K562 (cell line): ENCODE data around the gene SEC61A2. TPM values are rescaled to one million over a fixed set of nuclear protein-coding genes. Genes with fewer than 3 reads are reported as not detected.

Source experiments
- C11orf30 ChIP-seq: fragments of 450-650 bp; IDR thresholded peaks from 2 replicates; pipeline ENCODE4 v1.6.1; 2016; ENCODE audit warnings: low read depth, mild to moderate bottlenecking
- DEAF1 ChIP-seq: fragments of 450-650 bp; formaldehyde crosslinking; IDR thresholded peaks from 2 replicates; pipeline ENCODE4 v1.4.0; 2020; ENCODE audit warnings: mild to moderate bottlenecking, moderate library complexity
- DPF2 ChIP-seq: fragments of 450-650 bp; IDR thresholded peaks from 2 replicates; pipeline ENCODE4 v1.6.1; 2016
- ELF1 ChIP-seq: fragments of 200-800 bp; sonication (Bioruptor generic); IDR thresholded peaks from 2 replicates; pipeline ENCODE4 v1.6.1; 2016; ENCODE audit warnings: missing genetic modification characterization, missing compliant biosample characterization
- FOXM1 ChIP-seq, 2 experiments: fragments of 450-650 bp in 1 of 2; sonication (generic) in 1 of 2; formaldehyde crosslinking in 1 of 2; IDR thresholded peaks; 2 replicates each; pipeline versions ENCODE4 v1.6.1 to v1.9.0; 2017 to 2022; ENCODE audit warnings: low read depth in 2 of 2, mild to moderate bottlenecking in 2 of 2, missing genetic modification reagents in 1 of 2, moderate library complexity in 1 of 2
- GATA2 ChIP-seq: sonication (generic); formaldehyde crosslinking; IDR thresholded peaks from 2 replicates; pipeline ENCODE4 v1.4.0; 2020; ENCODE audit warnings: mild to moderate bottlenecking, missing genetic modification reagents
- HNRNPLL ChIP-seq: fragments of 200-400 bp; formaldehyde crosslinking; IDR thresholded peaks from 2 replicates; pipeline ENCODE4 v1.6.1; 2017; ENCODE audit warnings: low read length, low read depth, mild to moderate bottlenecking; ENCODE audit not compliant: poor library complexity, severe bottlenecking
- IRF9 ChIP-seq: fragments of 450-650 bp; IDR thresholded peaks from 2 replicates; pipeline ENCODE4 v1.6.1; 2016; ENCODE audit warnings: missing biosample characterization, missing genetic modification characterization
- MBD2 ChIP-seq: sonication (generic); IDR thresholded peaks from 2 replicates; pipeline ENCODE4 v1.6.1; 2016; ENCODE audit warnings: low read depth, borderline replicate concordance
- MCM2 ChIP-seq: fragments of 450-650 bp; IDR thresholded peaks from 2 replicates; pipeline ENCODE4 v1.6.1; 2017; ENCODE audit warnings: low read depth, mild to moderate bottlenecking
- MEIS2 ChIP-seq: fragments of 450-650 bp; IDR thresholded peaks from 2 replicates; pipeline ENCODE4 v1.6.1; 2014; ENCODE audit warnings: mild to moderate bottlenecking; ENCODE audit not compliant: partially characterized antibody
- MTA2 ChIP-seq: fragments of 450-650 bp; IDR thresholded peaks from 2 replicates; pipeline ENCODE4 v1.6.1; 2016; ENCODE audit warnings: low read depth
- NEUROD1 ChIP-seq: fragments of 150-350 bp; IDR thresholded peaks from 2 replicates; pipeline ENCODE4 v1.6.1; 2014; ENCODE audit warnings: borderline replicate concordance, low read length, low read depth; ENCODE audit not compliant: partially characterized antibody
- SMAD4 ChIP-seq: fragments of 250-450 bp; sonication (Bioruptor Pico); conservative IDR thresholded peaks from 2 replicates; pipeline ENCODE4 v1.8.0; 2021; ENCODE audit warnings: inconsistent platforms, mild to moderate bottlenecking, moderate library complexity
- SPI1 ChIP-seq: IDR thresholded peaks from 2 replicates; pipeline ENCODE4 v1.6.1; 2011; ENCODE audit warnings: low read depth, low read length, control low read depth, borderline replicate concordance
- TEAD4 ChIP-seq, 2 experiments: sonication (generic) in 1 of 2; formaldehyde crosslinking in 1 of 2; IDR thresholded peaks; 2 replicates each; pipeline versions ENCODE4 v1.6.1 to v1.8.0; 2012 to 2022; ENCODE audit warnings: borderline replicate concordance in 1 of 2, inconsistent platforms in 1 of 2, low read length in 1 of 2, mild to moderate bottlenecking in 1 of 2, missing genetic modification reagents in 1 of 2
- TRIM28 ChIP-seq: fragments of 450-650 bp; IDR thresholded peaks from 2 replicates; pipeline ENCODE4 v1.6.1; 2017
- ZBTB9 ChIP-seq: fragments of 450-650 bp; formaldehyde crosslinking; IDR thresholded peaks from 2 replicates; pipeline ENCODE4 v1.4.0; 2020; ENCODE audit warnings: mild to moderate bottlenecking, moderate library complexity
- ZFPM2 ChIP-seq: fragments of 250-450 bp; sonication (Bioruptor Pico); IDR thresholded peaks from 2 replicates; pipeline ENCODE4 v1.5.1; 2022; ENCODE audit warnings: mild to moderate bottlenecking
- ZNF124 ChIP-seq: sonication (generic); formaldehyde crosslinking; IDR thresholded peaks from 2 replicates; pipeline ENCODE4 v1.8.1; 2022; ENCODE audit warnings: missing genetic modification reagents
- ZNF274 ChIP-seq: IDR thresholded peaks from 2 replicates; pipeline ENCODE4 v1.6.1; 2011; ENCODE audit warnings: low read depth, mild to moderate bottlenecking, low read length, moderate library complexity, borderline replicate concordance
- ZNF431 ChIP-seq: sonication (generic); formaldehyde crosslinking; IDR thresholded peaks from 2 replicates; pipeline ENCODE4 v1.8.0; 2022; ENCODE audit warnings: mild to moderate bottlenecking, missing genetic modification reagents
- polyA plus RNA-seq, 8 experiments: library from polyadenylated mRNA; depleted of rRNA in 4 of 8; stranded (reverse) in 5 of 8; unstranded in 3 of 8; fragments of >200 nt; fragmentation: Nextera tagmentation in 2 of 8; fragmentation: Illumina TruSeq in 1 of 8; extraction: Ambion mirVana in 2 of 8; extraction: Trizol in 1 of 8; gene quantifications; 2 replicates each; pipeline versions ENCODE4 v1.2.1 to v1.2.3, GENCODE V29; 2011 to 2014; ENCODE audit warnings: inconsistent platforms in 1 of 8, missing spikeins in 1 of 8
- total RNA-seq, 7 experiments: library from RNA; depleted of rRNA in 6 of 7; stranded (reverse); fragments of >200 nt in 6 of 7; fragmentation: Illumina TruSeq in 2 of 7; extraction: Trizol in 2 of 7; gene quantifications; 2 replicates each; pipeline versions ENCODE4 v1.2.1 to v1.2.3, GENCODE V29; 2011 to 2021; ENCODE audit warnings: low replicate concordance in 1 of 7
- TF ChIP-seq, protein P1 (sequence below): fragments of 250-450 bp; sonication (Bioruptor Pico); IDR thresholded peaks from 2 replicates; pipeline ENCODE4 v1.8.0; 2022; ENCODE audit warnings: moderate library complexity, mild to moderate bottlenecking, inconsistent platforms

The SEC61A2 gene
- total and polyA plus RNA-seq, 9 of the 15 experiments (the other 6 are each of a cell fraction or from before 2014, with no cell fraction given): 1.2 to 9.7 (median 3.9) TPM

DNA sequence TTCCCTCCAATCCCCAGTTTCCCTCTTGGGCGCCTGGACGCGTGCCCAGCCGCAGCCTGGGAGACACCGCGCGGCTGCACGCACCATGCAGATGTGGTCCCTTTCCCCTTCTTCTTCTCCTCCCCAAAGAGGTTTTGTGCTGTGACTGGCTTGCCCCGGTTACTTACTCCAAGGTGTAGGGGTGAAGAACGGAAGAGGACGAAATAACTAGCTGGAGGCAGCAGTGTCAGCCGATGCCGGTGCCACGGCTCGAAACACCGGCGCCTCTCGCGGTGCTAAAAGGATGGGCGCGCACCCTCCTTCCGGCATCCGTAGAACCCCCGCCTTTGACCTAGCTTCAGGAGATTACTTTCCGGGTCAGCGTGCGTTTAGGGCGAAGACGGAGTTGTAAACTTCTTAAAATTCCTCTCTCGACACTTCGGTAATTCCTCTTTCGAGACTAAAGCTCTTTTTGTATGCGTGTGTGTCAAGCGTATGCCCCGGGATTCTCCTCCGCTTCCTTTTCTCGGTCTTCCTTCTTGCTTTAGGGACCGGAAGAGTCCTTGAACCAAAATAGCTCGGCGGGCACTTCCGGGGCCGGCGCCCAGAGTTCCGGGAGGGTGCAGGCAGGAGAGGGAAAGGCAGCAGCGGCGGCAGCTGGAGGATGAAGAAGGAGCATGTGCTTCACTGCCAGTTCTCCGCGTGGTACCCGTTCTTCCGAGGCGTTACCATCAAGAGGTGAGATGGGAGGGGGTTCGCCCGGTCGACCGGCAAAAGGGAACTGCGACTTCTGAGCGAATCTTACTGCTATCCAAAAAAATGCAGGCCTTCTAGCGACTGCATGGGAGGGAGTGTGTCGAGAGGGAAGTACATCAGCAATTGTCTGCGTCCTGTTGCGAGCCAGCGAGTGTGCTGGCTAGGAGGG, 66.4 kb downstream of the SEC61A2 start, which contains the start of the genes CDC123 and NUDT5 (continued):
- TF ChIP-seq NEUROD1: peak; percentile 39
- peak; percentile 29; the same call in 1 of the 2 replicates for TF ChIP-seq ZNF431 (CRISPR knock-in tag)
- no peak for TF ChIP-seq GATA2
- TF ChIP-seq HNRNPLL: peak; percentile 67
- peak; percentile 60 for TF ChIP-seq FOXM1 (IDR thresholded peaks at IDR 0.05; ENCODE audit: low read depth)
- TF ChIP-seq FOXM1 (CRISPR knock-in tag; IDR thresholded peaks at IDR 0.05; ENCODE audit: low read depth): no peak
- TF ChIP-seq TRIM28: peak; percentile 41; the same call in 1 of the 2 replicates
- TF ChIP-seq MCM2: no peak
- no peak for TF ChIP-seq DEAF1
- no peak for TF ChIP-seq ZFPM2 (CRISPR knock-in tag)
- TF ChIP-seq IRF9 (tag): no peak
- peak; percentile 59; the same call in 1 of the 2 replicates for TF ChIP-seq TEAD4 (IDR thresholded peaks at IDR 0.05; ENCODE audit: low read length)
- TF ChIP-seq TEAD4 (CRISPR knock-in tag; IDR thresholded peaks at IDR 0.05; ENCODE audit: borderline replicate concordance): no peak
- TF ChIP-seq ELF1: peak; percentile 97
- peak; percentile 27; the same call in 1 of the 2 replicates for TF ChIP-seq SPI1
- no peak for TF ChIP-seq MBD2
- no peak for TF ChIP-seq MEIS2
- TF ChIP-seq, protein P1, sequence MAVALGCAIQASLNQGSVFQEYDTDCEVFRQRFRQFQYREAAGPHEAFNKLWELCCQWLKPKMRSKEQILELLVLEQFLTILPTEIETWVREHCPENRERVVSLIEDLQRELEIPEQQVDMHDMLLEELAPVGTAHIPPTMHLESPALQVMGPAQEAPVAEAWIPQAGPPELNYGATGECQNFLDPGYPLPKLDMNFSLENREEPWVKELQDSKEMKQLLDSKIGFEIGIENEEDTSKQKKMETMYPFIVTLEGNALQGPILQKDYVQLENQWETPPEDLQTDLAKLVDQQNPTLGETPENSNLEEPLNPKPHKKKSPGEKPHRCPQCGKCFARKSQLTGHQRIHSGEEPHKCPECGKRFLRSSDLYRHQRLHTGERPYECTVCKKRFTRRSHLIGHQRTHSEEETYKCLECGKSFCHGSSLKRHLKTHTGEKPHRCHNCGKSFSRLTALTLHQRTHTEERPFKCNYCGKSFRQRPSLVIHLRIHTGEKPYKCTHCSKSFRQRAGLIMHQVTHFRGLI (CRISPR knock-in tag): no peak
- TF ChIP-seq MTA2: peak; percentile 90
- no peak for TF ChIP-seq ZBTB9
- peak; percentile 73 for TF ChIP-seq SMAD4 (CRISPR knock-in tag)
- peak; percentile 22; the same call in 1 of the 2 replicates for TF ChIP-seq DPF2
- no peak for TF ChIP-seq ZNF124 (CRISPR knock-in tag)
- peak; percentile 99 for TF ChIP-seq C11orf30
- no peak for TF ChIP-seq ZNF274
